Kasumi-1 (cell line): ENCODE results near the gene SEC14L6.
"Not testable (repeated sequence)": the region's sequence is repeated elsewhere in the genome, so short reads cannot be mapped to it uniquely, and the experiment has no call there.

Experiments
- DNase-seq, 2 experiments: peaks; one replicate each; lab custom pipeline; 2025; lab: John Stamatoyannopoulos, UW

Gene SEC14L6

DNA sequence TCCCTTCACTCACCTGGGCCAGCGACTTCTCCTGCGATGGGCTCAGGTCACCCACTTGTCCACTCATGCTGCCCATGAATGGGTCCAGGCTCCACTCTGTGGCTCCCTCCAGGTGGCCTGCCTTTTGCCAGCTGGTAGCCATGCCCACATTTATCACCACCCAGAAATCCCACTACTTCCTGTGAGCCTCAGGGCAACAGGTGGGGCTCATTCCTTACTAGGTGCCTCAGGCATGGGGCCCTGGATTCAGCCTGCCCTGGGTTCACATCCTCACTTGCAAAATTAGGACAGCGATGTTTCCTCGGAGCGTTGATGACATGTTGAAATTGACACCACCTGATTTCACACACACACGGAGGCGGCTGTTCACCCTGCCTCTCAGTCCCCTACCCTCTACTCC lies at the start of gene SEC14L6:
SEC14L6 (minus strand) TSS at position 126 of the 400 bp plus-strand sequence; CDS start at position 67, 59 bp downstream.
- DNase-seq = no peak

DNA sequence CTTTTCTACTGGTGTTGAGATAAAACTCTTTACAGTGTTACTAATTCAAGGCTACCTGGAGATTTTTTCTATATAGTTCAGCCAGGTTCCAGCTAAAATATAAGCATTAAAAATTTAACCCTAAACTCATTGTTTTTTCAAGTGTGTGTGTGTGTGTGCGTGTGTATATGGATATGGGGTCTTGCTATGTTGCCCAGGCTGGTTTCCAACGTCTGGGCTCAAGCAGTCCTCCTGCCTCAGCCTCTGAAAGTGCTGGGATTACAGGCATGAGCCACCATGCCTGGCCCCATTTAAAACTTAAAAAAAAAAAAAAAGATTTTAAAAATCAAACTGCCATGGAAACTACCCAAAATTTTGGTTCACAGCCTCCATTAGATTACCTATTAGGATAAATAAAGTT lies 49.7 kb upstream of the SEC14L6 start:
- no peak for DNase-seq

GRCh38 chr22:30592360-30592713 lies 45.8 kb upstream of the SEC14L6 start:
- not testable (repeated sequence) for DNase-seq

DNA sequence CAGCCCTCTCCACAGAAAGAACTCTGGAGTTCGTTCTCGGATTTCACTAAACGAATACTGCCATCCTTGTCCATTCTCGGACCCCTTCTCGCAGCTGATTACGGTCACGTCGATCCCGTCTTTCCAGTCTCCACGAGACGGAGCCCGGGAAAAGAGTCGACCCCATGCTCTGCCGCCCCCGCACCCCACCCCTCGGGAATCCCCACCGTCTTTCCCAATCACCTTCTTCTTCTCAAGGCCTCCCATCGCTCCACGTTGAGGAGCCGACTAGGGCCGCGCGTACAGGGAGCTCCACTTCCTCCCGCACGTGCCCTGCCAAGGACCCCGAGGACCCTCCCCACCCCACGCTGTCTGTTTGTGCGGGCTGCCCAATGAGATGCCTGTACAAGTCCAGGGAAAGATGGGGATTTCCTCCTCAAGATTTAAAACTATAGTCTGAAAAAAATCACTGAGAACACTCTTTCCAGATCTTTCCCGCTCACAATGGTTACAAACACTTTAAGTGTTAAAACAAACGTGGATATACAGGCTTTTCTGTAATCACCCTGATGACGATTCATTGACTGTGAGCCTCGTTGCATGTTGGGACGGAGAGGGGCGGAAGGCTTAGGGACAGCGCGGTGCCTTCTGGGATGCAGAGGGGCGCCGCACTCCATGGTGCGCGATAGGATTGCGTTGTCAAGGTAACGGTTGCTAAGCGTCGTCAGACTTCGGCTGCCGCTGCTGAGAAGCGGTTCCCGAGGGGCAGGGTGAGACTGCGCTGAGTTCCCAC lies 45.2 kb upstream of the SEC14L6 start, which contains the start of gene PES1:
PES1 (minus strand) TSS at position 323 of the 772 bp plus-strand sequence; CDS start at position 246, 77 bp downstream.
- peak; percentile 97 for DNase-seq

GRCh38 chr22:30591191-30591587 lies 44.6 kb upstream of the SEC14L6 start:
- peak in 1 of 2 experiments; percentile 16 for DNase-seq

DNA sequence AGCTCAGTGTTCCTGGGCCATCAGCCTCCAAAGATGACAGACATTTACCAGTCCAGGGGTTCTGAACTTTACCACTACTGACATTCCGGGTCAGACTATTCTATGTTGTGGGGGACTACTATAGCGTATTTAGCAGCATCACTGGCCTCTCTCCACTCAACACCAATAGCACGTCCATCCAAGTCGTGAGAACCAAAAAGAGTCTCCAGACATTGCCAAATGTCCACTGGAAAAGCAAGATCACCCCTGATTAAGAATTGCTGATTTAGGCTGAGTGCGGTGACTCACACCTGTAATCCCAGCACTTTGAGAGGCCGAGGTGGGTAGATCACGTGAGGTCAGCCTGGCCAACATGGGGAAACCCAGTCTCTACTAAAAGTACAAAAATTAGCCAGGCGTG lies 39.9 kb upstream of the SEC14L6 start:
- no peak for DNase-seq

DNA sequence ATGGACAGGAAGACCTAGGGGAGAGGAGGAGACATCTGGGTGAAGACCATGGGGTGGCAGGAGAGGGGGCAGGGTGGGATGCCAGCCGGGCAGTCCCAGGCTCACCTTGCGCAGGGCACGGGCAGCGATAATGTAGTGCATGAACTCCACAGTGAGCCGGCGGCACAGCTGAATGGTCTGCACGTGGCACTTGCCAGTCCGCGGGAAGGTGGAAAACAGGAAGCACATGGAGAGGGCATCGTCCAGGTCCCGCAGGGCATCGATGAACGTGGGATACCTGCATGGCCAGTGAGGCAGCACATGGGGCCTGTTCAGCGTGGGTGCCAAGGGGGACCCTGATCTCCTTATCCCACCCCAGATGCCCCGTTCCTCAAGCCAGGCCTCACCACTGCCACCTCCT lies 37.9 kb upstream of the SEC14L6 start:
- no peak for DNase-seq

GRCh38 chr22:30582788-30583545 lies 36.4 kb upstream of the SEC14L6 start:
- no peak for DNase-seq

DNA sequence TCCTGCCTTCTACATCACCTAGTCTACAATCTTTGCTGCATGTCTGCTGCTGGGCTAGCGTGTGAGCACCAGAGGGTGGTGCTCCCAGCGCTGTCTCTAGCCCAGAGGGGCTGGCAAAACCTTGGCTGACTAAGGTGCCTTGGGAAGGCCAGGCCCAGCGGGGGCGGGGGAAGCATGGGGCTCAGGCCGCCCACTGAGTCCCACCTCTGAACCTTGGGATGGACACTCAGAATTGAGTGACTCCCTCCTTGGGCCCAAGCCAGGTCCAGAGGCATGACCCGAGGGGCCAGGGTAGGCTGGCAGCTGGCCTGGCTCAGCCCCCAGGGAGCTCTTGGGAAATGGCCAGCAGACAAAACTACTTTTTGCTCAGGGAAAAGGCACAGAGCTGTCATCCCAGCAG lies 35.5 kb upstream of the SEC14L6 start:
- no peak for DNase-seq

DNA sequence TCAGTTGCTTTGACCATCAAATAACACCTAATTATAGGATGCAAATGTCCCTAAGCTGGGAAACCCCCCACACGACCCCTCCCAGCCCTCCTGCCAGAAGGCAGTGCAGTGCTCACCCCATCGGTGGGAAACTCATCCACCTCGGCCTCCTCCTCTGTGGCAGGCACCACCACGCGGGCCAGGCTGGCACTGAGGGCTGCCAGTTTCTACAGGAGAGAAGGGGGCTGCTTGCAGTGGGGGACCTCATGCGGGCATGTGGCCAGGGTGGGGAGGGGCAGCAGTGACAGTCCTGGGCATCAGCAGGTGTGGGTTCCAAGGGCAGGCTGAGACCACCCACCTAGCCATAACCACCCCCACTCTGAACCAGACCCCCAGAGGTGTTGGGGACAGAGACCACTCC lies 34.4 kb upstream of the SEC14L6 start:
- no peak for DNase-seq

GRCh38 chr22:30578481-30578880 lies 31.9 kb upstream of the SEC14L6 start:
- DNase-seq = no peak

DNA sequence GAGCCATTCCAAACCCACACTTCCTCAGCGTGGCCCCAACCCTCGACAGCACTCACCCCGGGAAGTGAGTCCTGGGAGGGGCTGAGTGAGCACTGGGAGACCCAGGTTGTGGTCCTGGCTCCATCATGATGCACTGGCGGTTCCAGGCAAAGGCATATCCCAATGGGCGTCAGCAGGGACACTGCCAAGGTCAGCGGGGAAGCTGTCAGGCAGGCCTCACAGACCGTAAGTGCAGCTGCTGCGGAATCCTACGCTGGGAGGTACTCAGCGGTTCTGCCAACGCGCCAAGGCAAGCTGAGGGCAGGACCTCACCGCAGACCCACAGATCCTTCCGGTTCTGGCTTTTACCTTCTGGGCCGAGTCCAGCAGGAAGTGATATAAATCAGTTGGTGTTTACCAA lies 29.3 kb upstream of the SEC14L6 start:
- no peak for DNase-seq

GRCh38 chr22:30574997-30575671 lies 28.6 kb upstream of the SEC14L6 start:
- no peak for DNase-seq

DNA sequence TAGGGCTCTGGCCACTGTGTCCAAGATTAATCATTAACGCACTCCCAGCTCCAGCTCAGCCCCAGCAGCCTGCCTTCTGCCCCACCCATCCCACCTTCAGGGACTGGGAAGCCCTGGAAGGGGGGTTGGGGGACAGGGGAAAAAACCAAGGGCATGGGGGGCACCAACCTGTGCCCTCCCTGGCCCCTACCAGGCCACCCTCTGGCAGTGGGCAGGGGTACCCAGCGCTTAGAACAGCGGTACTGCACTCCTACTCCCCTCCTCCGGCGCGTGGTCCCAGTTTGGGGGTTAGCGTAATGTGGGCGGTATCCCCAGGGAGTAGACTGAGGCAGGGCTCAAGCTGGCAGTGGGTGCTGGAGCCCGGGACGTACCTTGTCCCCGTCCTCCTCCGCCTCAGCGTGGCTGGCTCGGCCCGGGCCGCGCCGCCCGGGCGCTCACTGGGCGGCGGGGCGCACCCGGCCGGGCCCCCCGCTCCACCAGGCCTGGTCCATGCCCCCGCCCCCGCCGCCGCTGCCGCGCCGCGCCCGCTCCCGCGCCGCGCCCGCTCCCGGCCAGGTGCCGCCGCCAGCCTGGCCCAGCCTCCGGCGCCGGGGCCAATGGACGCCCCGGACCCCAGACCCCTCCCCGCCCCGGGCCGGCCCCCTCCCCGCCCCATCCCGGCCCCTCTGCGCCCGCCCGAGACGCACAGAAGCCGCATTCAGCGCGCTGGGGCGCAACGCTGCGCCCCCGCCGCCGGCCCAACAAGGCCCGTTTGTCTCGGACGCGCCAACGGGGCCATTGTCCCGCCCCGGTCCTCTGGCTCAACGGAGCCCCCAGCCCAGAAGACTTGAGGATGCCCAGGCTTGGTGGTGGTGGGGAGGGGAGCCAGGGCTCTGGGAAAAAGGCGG lies 27.8 kb upstream of the SEC14L6 start, which contains the start of gene GAL3ST1:
GAL3ST1 (minus strand) TSS at position 571 of the 887 bp plus-strand sequence. CDS start 17,273 bp downstream, outside the sequence.
- no peak for DNase-seq

- DNase-seq = no peak
Observed at GRCh38 chr22:30573594-30574094, 27.1 kb upstream of the SEC14L6 start.

GRCh38 chr22:30572840-30573593 lies 26.5 kb upstream of the SEC14L6 start:
- no peak for DNase-seq

GRCh38 chr22:30572210-30572609 lies 25.7 kb upstream of the SEC14L6 start:
- DNase-seq = no peak

DNA sequence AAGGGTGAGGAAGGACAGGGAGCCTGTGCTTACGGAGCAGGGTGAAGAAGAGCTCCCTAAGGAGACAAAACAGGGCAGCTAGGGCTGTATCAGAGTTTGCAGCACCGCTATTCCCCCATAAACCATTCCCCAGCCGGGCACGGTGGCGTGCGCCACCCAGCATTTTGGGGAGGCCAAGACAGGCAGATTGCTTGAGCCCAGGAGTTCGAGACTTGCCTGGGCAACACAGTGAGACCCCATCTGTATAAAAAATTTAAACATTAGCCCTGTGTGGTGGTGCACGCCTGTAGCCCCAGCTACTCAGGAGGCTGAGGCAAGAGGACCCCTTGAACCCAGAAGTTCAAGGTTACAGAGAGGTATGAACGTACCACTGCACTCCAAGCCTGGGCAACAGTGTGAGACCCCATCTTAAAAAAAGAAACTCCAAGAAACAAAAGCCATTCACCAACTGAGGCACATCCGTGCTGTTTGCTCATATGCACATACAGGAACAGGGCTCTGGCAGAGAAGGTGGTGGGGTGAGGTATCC lies 23.2 kb upstream of the SEC14L6 start:
- DNase-seq = no peak

GRCh38 chr22:30568137-30568805 lies 21.7 kb upstream of the SEC14L6 start:
- no peak for DNase-seq

- DNase-seq = not testable (repeated sequence)
Observed at GRCh38 chr22:30567277-30567676, 20.7 kb upstream of the SEC14L6 start.
